Measurements from ENCODE around the gene ZNF784.
"Not testable (repeated sequence)": the region's sequence is repeated elsewhere in the genome, so short reads cannot be mapped to it uniquely, and the experiment has no call there.

The ZNF784 gene

DNA sequence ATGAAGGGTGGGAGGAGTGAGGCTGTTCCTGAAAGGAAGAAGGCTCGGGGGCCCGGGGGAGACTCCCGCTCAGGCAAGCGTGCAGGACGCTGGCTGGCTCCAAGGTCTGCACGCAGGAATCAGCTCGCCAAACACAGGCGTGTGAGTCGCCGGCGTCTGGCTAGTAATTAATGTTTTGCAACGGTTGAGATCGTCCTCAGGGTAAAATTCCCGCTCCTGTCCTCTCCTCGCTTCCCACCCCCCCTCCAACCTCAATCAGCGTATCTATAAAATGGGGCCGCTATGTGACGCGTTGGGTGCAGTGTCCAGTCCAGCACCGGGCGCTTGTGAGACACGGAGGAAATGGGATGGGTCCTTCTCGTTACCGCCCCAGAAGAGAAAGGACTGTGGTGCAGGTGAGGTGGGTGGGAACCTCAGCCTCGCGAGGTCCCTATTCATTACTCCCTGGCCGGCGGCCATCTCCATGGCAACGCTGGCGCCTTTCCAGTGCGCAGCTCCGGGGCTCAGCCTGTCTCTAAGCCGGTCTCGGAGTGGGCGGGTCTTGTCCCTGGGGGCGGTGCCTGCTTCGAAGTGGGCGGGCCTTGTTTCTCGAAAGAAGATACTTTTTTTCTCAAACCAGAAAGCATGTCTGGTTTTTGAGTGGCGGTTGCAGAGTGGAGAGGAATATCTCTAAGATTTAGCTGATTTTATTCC lies 37.2 kb downstream of the ZNF784 start:
- DNase-seq (ENCODE audit: low read depth, low spot score): no peak
- TF ChIP-seq, protein P1, sequence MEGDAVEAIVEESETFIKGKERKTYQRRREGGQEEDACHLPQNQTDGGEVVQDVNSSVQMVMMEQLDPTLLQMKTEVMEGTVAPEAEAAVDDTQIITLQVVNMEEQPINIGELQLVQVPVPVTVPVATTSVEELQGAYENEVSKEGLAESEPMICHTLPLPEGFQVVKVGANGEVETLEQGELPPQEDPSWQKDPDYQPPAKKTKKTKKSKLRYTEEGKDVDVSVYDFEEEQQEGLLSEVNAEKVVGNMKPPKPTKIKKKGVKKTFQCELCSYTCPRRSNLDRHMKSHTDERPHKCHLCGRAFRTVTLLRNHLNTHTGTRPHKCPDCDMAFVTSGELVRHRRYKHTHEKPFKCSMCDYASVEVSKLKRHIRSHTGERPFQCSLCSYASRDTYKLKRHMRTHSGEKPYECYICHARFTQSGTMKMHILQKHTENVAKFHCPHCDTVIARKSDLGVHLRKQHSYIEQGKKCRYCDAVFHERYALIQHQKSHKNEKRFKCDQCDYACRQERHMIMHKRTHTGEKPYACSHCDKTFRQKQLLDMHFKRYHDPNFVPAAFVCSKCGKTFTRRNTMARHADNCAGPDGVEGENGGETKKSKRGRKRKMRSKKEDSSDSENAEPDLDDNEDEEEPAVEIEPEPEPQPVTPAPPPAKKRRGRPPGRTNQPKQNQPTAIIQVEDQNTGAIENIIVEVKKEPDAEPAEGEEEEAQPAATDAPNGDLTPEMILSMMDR (IDR thresholded peaks at IDR 0.05; ENCODE audit: insufficient read depth, low read length, missing control alignments): no peak
- POLR2A ChIA-PET: interaction anchor here (0.6 to 0.7 kb wide), 2 partner anchors 12 to 29 kb away, joined by 3 read pairs; partner anchors contain the start of gene FIZ1
- H3K4me3 ChIP-seq (ENCODE audit: low read depth, low read length): peak overlapping the region; percentile 53
- CTCF ChIA-PET: interaction anchor here (0.6 to 1.9 kb wide), 7 partner anchors 12 to 83 kb away, joined by 3 to 6 read pairs (median 4); partner anchors contain the start of genes FIZ1 and ZNF865

DNA sequence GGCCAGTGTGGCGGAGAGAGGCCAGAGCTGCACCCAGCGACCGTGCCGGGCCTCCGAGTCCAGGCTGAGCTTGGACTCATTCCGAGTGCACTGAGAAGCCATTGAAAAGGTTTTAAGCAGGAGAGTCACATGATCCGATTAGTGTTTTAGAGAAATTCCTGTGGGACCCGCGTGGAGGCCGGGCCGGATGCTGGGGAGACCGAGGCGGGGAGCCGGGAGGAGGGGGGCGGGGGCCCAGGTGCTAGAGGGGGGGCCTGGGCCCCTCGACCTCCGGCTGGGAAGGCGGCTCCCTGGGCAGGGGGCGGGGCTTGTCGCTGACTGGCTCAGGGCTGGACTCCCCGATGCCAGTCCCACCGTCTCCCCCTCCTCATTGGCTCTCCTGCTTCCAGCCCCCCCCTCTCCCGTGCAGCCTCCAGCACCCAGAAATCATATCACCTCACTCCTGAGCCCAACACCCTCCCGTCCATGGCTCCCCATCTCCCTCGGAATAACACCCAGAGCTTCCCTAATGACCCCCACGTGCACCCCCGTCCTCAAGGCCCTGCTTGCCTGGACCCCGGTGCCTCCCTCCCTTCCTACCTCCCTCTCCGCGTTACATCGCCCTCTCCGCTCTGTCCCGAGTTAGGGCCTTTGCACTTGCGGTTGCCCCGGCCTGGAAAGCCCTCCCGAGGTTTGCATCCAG lies 38.6 kb downstream of the ZNF784 start:
- CTCF ChIA-PET: interaction anchor here (0.6 to 2.0 kb wide), 7 partner anchors 13 to 425 kb away, joined by 3 to 6 read pairs (median 5); partner anchors contain the start of gene ZNF865
- no peak for DNase-seq (ENCODE audit: low read depth, low spot score)
- H3K4me3 ChIP-seq (ENCODE audit: low read depth, low read length): peak overlapping the region; percentile 47
- TF ChIP-seq, protein P1 (IDR thresholded peaks at IDR 0.05; ENCODE audit: insufficient read depth, low read length, missing control alignments): no peak
- POLR2A ChIA-PET: interaction anchor here (0.7 to 1.3 kb wide), 2 partner anchors 13 to 18 kb away, joined by 3 to 5 read pairs; partner anchors contain the start of gene FIZ1

DNA sequence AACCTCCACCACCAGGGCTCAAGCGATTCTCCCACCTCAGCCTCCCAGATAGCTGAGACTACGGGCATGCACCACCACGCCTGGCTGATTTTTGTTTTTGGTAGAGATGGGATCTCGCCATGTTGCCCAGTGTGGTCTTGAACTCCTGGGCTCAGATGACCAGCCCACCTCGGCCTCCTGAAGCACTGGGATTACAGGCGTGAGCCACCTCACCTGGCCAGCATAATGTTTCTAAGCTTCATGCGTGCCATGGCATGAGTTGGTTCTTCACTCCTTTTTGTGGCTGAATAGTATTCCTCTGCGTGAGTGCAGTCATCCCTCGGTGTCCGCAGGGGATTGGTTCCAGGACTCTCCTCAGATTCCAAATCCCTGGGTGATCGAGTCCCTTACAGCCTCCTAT lies 39.5 kb downstream of the ZNF784 start:
- no peak for DNase-seq (ENCODE audit: low read depth, low spot score)
- POLR2A ChIA-PET: interaction anchor here (0.7 kb wide), 1 partner anchor 81 kb away, joined by 3 read pairs; no protein-coding TSS in a partner anchor
- TF ChIP-seq, protein P1 (IDR thresholded peaks at IDR 0.05; ENCODE audit: insufficient read depth, low read length, missing control alignments): no peak
- CTCF ChIA-PET: interaction anchor here (0.8 to 2.0 kb wide), 6 partner anchors 22 to 425 kb away, joined by 3 to 6 read pairs (median 4); no protein-coding TSS in a partner anchor
- H3K4me3 ChIP-seq (ENCODE audit: low read depth, low read length): no peak overlapping the region

DNA sequence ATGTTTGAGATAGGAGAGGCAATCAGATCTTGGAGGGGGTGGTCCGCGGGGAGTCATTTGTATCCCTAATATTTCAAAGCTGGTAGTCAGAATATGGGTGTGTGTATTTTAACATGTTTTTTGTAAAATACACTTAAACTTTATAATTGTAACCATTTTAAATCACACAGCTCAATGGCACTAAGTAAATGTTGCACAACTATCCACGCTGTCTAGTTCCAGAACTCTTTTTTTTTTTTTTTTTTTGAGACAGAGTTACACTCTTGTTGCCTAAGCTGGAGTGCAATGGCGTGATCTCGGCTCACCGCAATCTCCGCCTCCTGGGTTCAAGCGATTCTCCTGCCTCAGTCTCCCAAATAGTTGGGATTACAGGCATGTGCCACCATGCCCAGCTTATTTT lies 40.5 kb downstream of the ZNF784 start:
- H3K4me3 ChIP-seq (ENCODE audit: low read depth, low read length); DNase-seq (ENCODE audit: low read depth, low spot score); POLR2A ChIA-PET: not testable (repeated sequence)
- CTCF ChIA-PET: interaction anchor here (0.9 to 2.0 kb wide), 5 partner anchors 13 to 116 kb away, joined by 3 to 6 read pairs (median 3); no protein-coding TSS in a partner anchor

DNA sequence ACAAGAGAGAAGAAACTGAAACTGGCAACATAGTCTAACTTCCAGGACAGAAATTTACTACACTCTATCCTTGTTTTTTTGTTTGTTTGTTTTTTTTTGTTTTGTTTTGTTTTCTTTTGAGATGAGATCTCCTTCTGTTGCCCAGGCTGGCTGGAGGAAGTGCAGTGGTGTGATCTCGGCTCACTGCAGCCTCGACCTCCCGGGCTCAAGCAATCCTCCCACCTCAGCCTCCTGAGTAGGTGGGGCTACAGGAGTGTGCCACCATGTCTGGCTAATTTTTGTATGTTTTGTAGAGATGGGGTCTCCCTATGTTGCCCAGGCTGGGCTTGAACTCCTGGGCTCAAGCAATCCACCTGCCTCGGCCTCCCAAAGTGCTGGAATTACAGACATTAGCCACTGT lies 42.1 kb downstream of the ZNF784 start:
- DNase-seq (ENCODE audit: low read depth, low spot score); H3K4me3 ChIP-seq (ENCODE audit: low read depth, low read length); CTCF ChIA-PET; POLR2A ChIA-PET: not testable (repeated sequence)

DNA sequence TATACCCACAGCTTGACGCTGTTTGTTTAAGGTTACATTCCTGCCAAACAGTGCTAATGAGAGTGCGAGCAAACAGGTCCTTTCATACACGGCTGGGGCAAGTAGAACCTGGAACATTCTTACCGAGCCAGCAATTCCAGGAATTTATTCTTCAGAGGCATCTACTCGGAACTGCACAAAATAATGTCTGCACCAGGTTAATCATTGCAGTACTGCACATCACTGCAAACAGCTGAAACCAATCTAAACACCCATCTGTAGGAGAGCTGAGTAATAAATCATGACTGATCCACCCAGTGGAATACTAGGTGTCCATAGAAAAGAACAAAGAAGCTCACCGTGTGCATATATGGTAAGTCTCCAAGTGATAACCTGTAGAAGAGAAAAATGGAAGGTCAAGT lies 42.5 kb downstream of the ZNF784 start:
- no peak for DNase-seq (ENCODE audit: low read depth, low spot score)
- ChIA-PET POLR2A (no interaction called here), CTCF (interaction anchor here (1.6 kb wide), 1 partner anchor 34 kb away, joined by 3 read pairs; no protein-coding TSS in a partner anchor)
- TF ChIP-seq, protein P1 (IDR thresholded peaks at IDR 0.05; ENCODE audit: insufficient read depth, low read length, missing control alignments): no peak
- no peak overlapping the region for H3K4me3 ChIP-seq (ENCODE audit: low read depth, low read length)
